DMS53 treated with DMSO at 0.1 percent for 48 hours (cell line): ENCODE measurements around the gene IFIT2.
"Not testable (repeated sequence)": the region's sequence is repeated elsewhere in the genome, so short reads cannot be mapped to it uniquely, and the experiment has no call there.

ENCODE experiments used
- DNase-seq: peaks from one replicate; lab custom pipeline; 2025; ENCODE audit not compliant: unreplicated experiment; lab: John Stamatoyannopoulos, UW

Gene IFIT2

GRCh38 chr10:89306434-89307268 is 4.8 kb downstream of the IFIT2 start:
- DNase-seq: no peak

- DNase-seq: no peak
These were observed 5.4 kb downstream of the IFIT2 start for GRCh38 chr10:89307269-89307577.

- no peak for DNase-seq
These were observed 6.4 kb downstream of the IFIT2 start for GRCh38 chr10:89308266-89308665.

- DNase-seq: no peak
These were observed 6.9 kb downstream of the IFIT2 start for GRCh38 chr10:89308736-89309135.

GRCh38 chr10:89309156-89310055 is 7.6 kb downstream of the IFIT2 start:
- no peak for DNase-seq

- DNase-seq: no peak
These were observed 8.4 kb downstream of the IFIT2 start for GRCh38 chr10:89310056-89310893.

GRCh38 chr10:89312973-89313372 is 11.1 kb downstream of the IFIT2 start:
- no peak for DNase-seq

GRCh38 chr10:89314676-89315075 is 12.8 kb downstream of the IFIT2 start:
- DNase-seq: no peak

GRCh38 chr10:89318047-89318446 is 16.2 kb downstream of the IFIT2 start:
- not testable (repeated sequence) for DNase-seq

- DNase-seq: not testable (repeated sequence)
These were observed 23.2 kb downstream of the IFIT2 start for GRCh38 chr10:89325081-89325480.

GRCh38 chr10:89325856-89326255 is 24.0 kb downstream of the IFIT2 start:
- not testable (repeated sequence) for DNase-seq

GRCh38 chr10:89327803-89328441 is 26.1 kb downstream of the IFIT2 start, which contains the start of gene IFIT3:
TSS of gene IFIT3 (plus strand) at chr10:89327997. CDS start at chr10:89328074, 77 bp downstream.
- peak; percentile 38 for DNase-seq

- DNase-seq: no peak
These were observed 27.3 kb downstream of the IFIT2 start for GRCh38 chr10:89329151-89329550.

GRCh38 chr10:89330014-89330413 is 28.2 kb downstream of the IFIT2 start:
- not testable (repeated sequence) for DNase-seq

- DNase-seq: no peak
These were observed 28.8 kb downstream of the IFIT2 start for GRCh38 chr10:89330537-89331212.

GRCh38 chr10:89331487-89332122 is 29.8 kb downstream of the IFIT2 start:
- not testable (repeated sequence) for DNase-seq

GRCh38 chr10:89332123-89332633 is 30.3 kb downstream of the IFIT2 start:
- DNase-seq: peak; percentile 40

GRCh38 chr10:89335226-89335625 is 33.4 kb downstream of the IFIT2 start:
- no peak for DNase-seq

GRCh38 chr10:89336241-89336640 is 34.4 kb downstream of the IFIT2 start:
- no peak for DNase-seq
